ES-I3 (cell line): ENCODE results near the gene SMIM43.
"Not testable (repeated sequence)": the region's sequence is repeated elsewhere in the genome, so short reads cannot be mapped to it uniquely, and the experiment has no call there.

Experiments
- H3K36me3 ChIP-seq: 2 replicates; pipeline ENCODE4 v1.6.1; 2013; ENCODE audit warnings: mild to moderate bottlenecking, low read length, control low read depth, moderate library complexity; ENCODE audit not compliant: insufficient read depth
- H3K4me1 ChIP-seq: 2 replicates; pipeline ENCODE4 v1.6.1; 2013; ENCODE audit warnings: mild to moderate bottlenecking, control low read depth, low read length; ENCODE audit not compliant: insufficient read depth
- H3K9ac ChIP-seq: 2 replicates; pipeline ENCODE4 v1.6.1; 2013; ENCODE audit warnings: low read depth, mild to moderate bottlenecking, low read length, moderate library complexity
- H3K9me3 ChIP-seq: 2 replicates; pipeline ENCODE4 v1.6.1; 2013; ENCODE audit warnings: mild to moderate bottlenecking, low read length, moderate library complexity; ENCODE audit not compliant: control insufficient read depth, insufficient read depth

The SMIM43 gene

GRCh38 chr4:121767166-121767565, 2.2 kb upstream of the SMIM43 start:
- Histone ChIP-seq H3K9ac (no peak overlapping the region), H3K9me3 (no peaks in the 10 kb centered on the region), H3K4me1 (no peaks in the 10 kb centered on the region; the same call in 1 of the 2 replicates), H3K36me3 (no peaks in the 10 kb centered on the region)

- H3K36me3 ChIP-seq = no peaks in the 10 kb centered on the region
- no peaks in the 10 kb centered on the region for H3K9me3 ChIP-seq
- no peaks in the 10 kb centered on the region; the same call in 1 of the 2 replicates for H3K4me1 ChIP-seq
- peak overlapping the region; percentile 73; the same call in 1 of the 2 replicates for H3K9ac ChIP-seq
Observed at GRCh38 chr4:121765971-121766538, 1.1 kb upstream of the SMIM43 start.

GRCh38 chr4:121765368-121765705, 373 bp upstream of the SMIM43 start:
- no peaks in the 10 kb centered on the region for H3K9me3 ChIP-seq
- H3K9ac ChIP-seq = peak overlapping the region; percentile 73
- H3K36me3 ChIP-seq = no peaks in the 10 kb centered on the region
- H3K4me1 ChIP-seq = no peaks in the 10 kb centered on the region; the same call in 1 of the 2 replicates

GRCh38 chr4:121764303-121764701, 662 bp downstream of the SMIM43 start:
- Histone ChIP-seq H3K4me1 (no peaks in the 10 kb centered on the region; the same call in 1 of the 2 replicates), H3K36me3 (no peaks in the 10 kb centered on the region), H3K9me3 (no peaks in the 10 kb centered on the region), H3K9ac (peak overlapping the region; percentile 73)

GRCh38 chr4:121760205-121760604, 4.8 kb downstream of the SMIM43 start:
- H3K9ac ChIP-seq = no peak overlapping the region
- no peaks in the 10 kb centered on the region; the same call in 1 of the 2 replicates for H3K4me1 ChIP-seq
- no peaks in the 10 kb centered on the region for H3K36me3 ChIP-seq
- H3K9me3 ChIP-seq = no peaks in the 10 kb centered on the region

GRCh38 chr4:121758925-121759568, 5.9 kb downstream of the SMIM43 start:
- Histone ChIP-seq H3K36me3 (no peaks in the 10 kb centered on the region), H3K4me1 (no peaks in the 10 kb centered on the region; the same call in 1 of the 2 replicates), H3K9ac (no peak overlapping the region), H3K9me3 (no peaks in the 10 kb centered on the region)

- H3K36me3 ChIP-seq, H3K9me3 ChIP-seq, H3K9ac ChIP-seq: not testable (repeated sequence)
- peaks cover 29% of the 10 kb centered on the region; the same call in 1 of the 2 replicates for H3K4me1 ChIP-seq
Observed at GRCh38 chr4:121752142-121752541, 12.8 kb downstream of the SMIM43 start.

GRCh38 chr4:121749225-121749624, 15.7 kb downstream of the SMIM43 start:
- Histone ChIP-seq H3K9me3 (no peaks in the 10 kb centered on the region), H3K4me1 (peaks cover 29% of the 10 kb centered on the region; the same call in 1 of the 2 replicates), H3K36me3 (no peaks in the 10 kb centered on the region), H3K9ac (no peak overlapping the region)

GRCh38 chr4:121742794-121743193, 22.2 kb downstream of the SMIM43 start:
- H3K4me1 ChIP-seq = peaks cover 18% of the 10 kb centered on the region
- no peaks in the 10 kb centered on the region for H3K9me3 ChIP-seq
- no peak overlapping the region for H3K9ac ChIP-seq
- no peaks in the 10 kb centered on the region for H3K36me3 ChIP-seq

- Histone ChIP-seq H3K9ac (no peak overlapping the region), H3K9me3 (no peaks in the 10 kb centered on the region), H3K4me1 (peaks cover 15% of the 10 kb centered on the region), H3K36me3 (no peaks in the 10 kb centered on the region)
Observed at GRCh38 chr4:121741751-121742150, 23.2 kb downstream of the SMIM43 start.

- peaks cover 15% of the 10 kb centered on the region for H3K4me1 ChIP-seq
- H3K9me3 ChIP-seq = no peaks in the 10 kb centered on the region
- no peaks in the 10 kb centered on the region for H3K36me3 ChIP-seq
- no peak overlapping the region for H3K9ac ChIP-seq
Observed at GRCh38 chr4:121740796-121741409, 24.1 kb downstream of the SMIM43 start.

- H3K36me3 ChIP-seq = no peaks in the 10 kb centered on the region
- no peak overlapping the region for H3K9ac ChIP-seq
- H3K9me3 ChIP-seq = no peaks in the 10 kb centered on the region
- peaks cover 15% of the 10 kb centered on the region for H3K4me1 ChIP-seq
Observed at GRCh38 chr4:121739575-121739974, 25.4 kb downstream of the SMIM43 start.

- no peaks in the 10 kb centered on the region for H3K36me3 ChIP-seq
- H3K4me1 ChIP-seq = peaks cover 15% of the 10 kb centered on the region
- no peaks in the 10 kb centered on the region for H3K9me3 ChIP-seq
- no peak overlapping the region for H3K9ac ChIP-seq
Observed at GRCh38 chr4:121738780-121739535, 26.0 kb downstream of the SMIM43 start.

- H3K9ac ChIP-seq = no peak overlapping the region
- H3K4me1 ChIP-seq = peaks cover 14% of the 10 kb centered on the region
- no peaks in the 10 kb centered on the region for H3K36me3 ChIP-seq
- no peaks in the 10 kb centered on the region for H3K9me3 ChIP-seq
Observed at GRCh38 chr4:121737846-121738554, 27.0 kb downstream of the SMIM43 start.
